ENCODE results near the gene CXCL14. TPM values are rescaled to one million over a fixed set of nuclear protein-coding genes. Genes with fewer than 3 reads are reported as not detected.

CXCL14 gene
- total RNA-seq, 1 experiment from 2014 or later, result not detected

DNA sequence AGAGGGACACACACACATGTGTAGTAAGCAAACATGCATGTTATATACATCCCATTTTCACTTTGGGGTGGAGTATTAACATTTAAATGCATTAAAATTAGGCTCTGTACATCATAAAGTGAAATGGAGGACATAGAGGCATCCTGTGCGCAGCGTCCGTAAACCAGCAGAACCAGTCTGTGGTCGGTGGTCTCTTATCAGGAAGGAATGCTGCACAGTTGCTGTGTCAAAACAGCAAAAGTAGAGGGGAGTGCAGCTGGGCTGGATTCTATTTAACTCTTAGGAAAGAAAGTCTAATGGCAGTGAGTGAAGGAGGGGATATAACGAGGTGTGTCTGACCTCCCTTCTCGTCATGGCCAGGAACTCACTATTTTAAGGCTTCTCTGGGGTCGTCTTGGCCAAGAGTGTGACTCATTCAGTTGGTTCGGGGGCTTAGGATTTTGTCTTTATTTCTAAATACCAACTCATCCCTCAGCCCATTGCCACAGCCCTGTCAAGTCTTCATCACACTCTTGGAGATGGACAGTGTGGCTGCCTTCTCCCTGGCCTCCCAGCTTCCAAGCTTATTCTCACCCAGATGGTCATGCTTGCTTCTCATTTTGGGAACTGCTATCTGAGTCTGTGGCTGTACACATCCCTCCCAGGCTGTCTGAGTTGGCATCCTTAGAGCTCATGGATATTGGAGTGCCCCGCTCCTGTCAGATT, 20.1 kb upstream of the CXCL14 start:
- TF ChIP-seq, protein P1, sequence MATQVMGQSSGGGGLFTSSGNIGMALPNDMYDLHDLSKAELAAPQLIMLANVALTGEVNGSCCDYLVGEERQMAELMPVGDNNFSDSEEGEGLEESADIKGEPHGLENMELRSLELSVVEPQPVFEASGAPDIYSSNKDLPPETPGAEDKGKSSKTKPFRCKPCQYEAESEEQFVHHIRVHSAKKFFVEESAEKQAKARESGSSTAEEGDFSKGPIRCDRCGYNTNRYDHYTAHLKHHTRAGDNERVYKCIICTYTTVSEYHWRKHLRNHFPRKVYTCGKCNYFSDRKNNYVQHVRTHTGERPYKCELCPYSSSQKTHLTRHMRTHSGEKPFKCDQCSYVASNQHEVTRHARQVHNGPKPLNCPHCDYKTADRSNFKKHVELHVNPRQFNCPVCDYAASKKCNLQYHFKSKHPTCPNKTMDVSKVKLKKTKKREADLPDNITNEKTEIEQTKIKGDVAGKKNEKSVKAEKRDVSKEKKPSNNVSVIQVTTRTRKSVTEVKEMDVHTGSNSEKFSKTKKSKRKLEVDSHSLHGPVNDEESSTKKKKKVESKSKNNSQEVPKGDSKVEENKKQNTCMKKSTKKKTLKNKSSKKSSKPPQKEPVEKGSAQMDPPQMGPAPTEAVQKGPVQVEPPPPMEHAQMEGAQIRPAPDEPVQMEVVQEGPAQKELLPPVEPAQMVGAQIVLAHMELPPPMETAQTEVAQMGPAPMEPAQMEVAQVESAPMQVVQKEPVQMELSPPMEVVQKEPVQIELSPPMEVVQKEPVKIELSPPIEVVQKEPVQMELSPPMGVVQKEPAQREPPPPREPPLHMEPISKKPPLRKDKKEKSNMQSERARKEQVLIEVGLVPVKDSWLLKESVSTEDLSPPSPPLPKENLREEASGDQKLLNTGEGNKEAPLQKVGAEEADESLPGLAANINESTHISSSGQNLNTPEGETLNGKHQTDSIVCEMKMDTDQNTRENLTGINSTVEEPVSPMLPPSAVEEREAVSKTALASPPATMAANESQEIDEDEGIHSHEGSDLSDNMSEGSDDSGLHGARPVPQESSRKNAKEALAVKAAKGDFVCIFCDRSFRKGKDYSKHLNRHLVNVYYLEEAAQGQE (IDR thresholded peaks at IDR 0.05; ENCODE audit: insufficient read depth in 1 of 2, low read depth in 2 of 2, low read length in 1 of 2), result no peak
- TF ChIP-seq CTCF (IDR thresholded peaks at IDR 0.05), result no peak
- TF ChIP-seq SIN3A (IDR thresholded peaks at IDR 0.05; ENCODE audit: borderline replicate concordance, insufficient read depth, low read depth, low read length), result no peak
- no peak for TF ChIP-seq TCF7L2 (IDR thresholded peaks at IDR 0.05; ENCODE audit: low read depth, low read length)
- no peak for TF ChIP-seq POLR2AphosphoS5 (IDR thresholded peaks at IDR 0.05; ENCODE audit: low read depth, low read length)
- H3K27me3 ChIP-seq (ENCODE audit: control insufficient read depth, insufficient read depth, low read length), result peaks cover 8% of the 10 kb centered on the region
- H3K36me3 ChIP-seq (ENCODE audit: control insufficient read depth, insufficient read depth, low read length), result no peaks in the 10 kb centered on the region
- ATAC-seq, result no peak
- CTCF ChIA-PET, result no interaction called here
- no peaks in the 10 kb centered on the region for H3K4me1 ChIP-seq (ENCODE audit: control insufficient read depth, insufficient read depth, low read length)
- H3K4me3 ChIP-seq (ENCODE audit: low read depth in 2 of 2, low read length in 2 of 2), result no peak overlapping the region
- no peak overlapping the region for H3K27ac ChIP-seq (ENCODE audit: low read length)
- POLR2A ChIA-PET, result no interaction called here
- in situ Hi-C loops (cut with HindIII; ENCODE audit: low pct_unique_long_range_greater_than_20kb, low sequenced_read_pairs) (no loop called here), intact Hi-C loops (cut with micrococcal nuclease; ENCODE audit: unreplicated experiment) (no loop called here)
- no peaks in the 10 kb centered on the region for H3K9me3 ChIP-seq (ENCODE audit: control insufficient read depth, insufficient read depth, low read depth, low read length)
- no TSS peak for BruUV-seq (replicated peaks)
- no peak for DNase-seq (ENCODE audit: low read depth, low spot score)

DNA sequence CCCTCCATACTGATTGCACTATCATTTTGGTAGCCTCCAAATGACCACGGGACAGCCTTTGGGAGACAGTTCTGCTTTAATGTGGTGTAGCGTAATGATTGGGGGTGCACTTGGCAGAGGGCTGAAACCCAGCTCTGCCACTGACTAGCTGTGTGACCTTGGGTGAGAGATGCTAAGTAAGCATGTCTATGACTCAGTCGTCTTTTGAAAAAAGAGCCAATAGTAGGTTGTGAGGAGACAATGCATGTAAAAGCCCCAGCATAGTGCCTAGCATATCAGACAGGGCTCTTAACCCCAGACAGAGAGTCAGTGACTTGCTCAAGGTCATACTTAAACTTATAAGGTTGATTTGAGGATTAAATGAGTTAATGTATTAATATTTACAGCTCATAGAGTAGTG, 18.0 kb upstream of the CXCL14 start:
- TF ChIP-seq POLR2AphosphoS5 (IDR thresholded peaks at IDR 0.05; ENCODE audit: low read depth, low read length) (no peak), SIN3A (IDR thresholded peaks at IDR 0.05; ENCODE audit: borderline replicate concordance, insufficient read depth, low read depth, low read length) (no peak), TCF7L2 (IDR thresholded peaks at IDR 0.05; ENCODE audit: low read depth, low read length) (no peak), CTCF (IDR thresholded peaks at IDR 0.05) (no peak)
- TF ChIP-seq, protein P1 (IDR thresholded peaks at IDR 0.05; ENCODE audit: insufficient read depth in 1 of 2, low read depth in 2 of 2, low read length in 1 of 2), result no peak
- ATAC-seq (no peak), DNase-seq (ENCODE audit: low read depth, low spot score) (no peak)
- Histone ChIP-seq H3K27me3 (ENCODE audit: control insufficient read depth, insufficient read depth, low read length) (peaks cover 8% of the 10 kb centered on the region), H3K27ac (ENCODE audit: low read length) (no peak overlapping the region), H3K36me3 (ENCODE audit: control insufficient read depth, insufficient read depth, low read length) (no peaks in the 10 kb centered on the region), H3K4me3 (ENCODE audit: low read depth in 2 of 2, low read length in 2 of 2) (no peak overlapping the region), H3K4me1 (ENCODE audit: control insufficient read depth, insufficient read depth, low read length) (no peaks in the 10 kb centered on the region), H3K9me3 (ENCODE audit: control insufficient read depth, insufficient read depth, low read depth, low read length) (no peaks in the 10 kb centered on the region)
- POLR2A ChIA-PET, result no interaction called here
- intact Hi-C loops (cut with micrococcal nuclease; ENCODE audit: unreplicated experiment), result no loop called here
- CTCF ChIA-PET, result no interaction called here
- BruUV-seq (replicated peaks), result no TSS peak
- in situ Hi-C loops (cut with HindIII; ENCODE audit: low pct_unique_long_range_greater_than_20kb, low sequenced_read_pairs), result no loop called here

Data from Panc1 (cell line).